GM19395 (cell line): ENCODE data around the gene GABBR1.

ENCODE experiments used
- ATAC-seq: cut with Tn5 transposase; IDR thresholded peaks from one replicate; pipeline ENCODE4 v1.9.1; 2021; ENCODE audit warnings: mild to moderate bottlenecking, moderate library complexity; ENCODE audit not compliant: unreplicated experiment

GABBR1 gene

DNA sequence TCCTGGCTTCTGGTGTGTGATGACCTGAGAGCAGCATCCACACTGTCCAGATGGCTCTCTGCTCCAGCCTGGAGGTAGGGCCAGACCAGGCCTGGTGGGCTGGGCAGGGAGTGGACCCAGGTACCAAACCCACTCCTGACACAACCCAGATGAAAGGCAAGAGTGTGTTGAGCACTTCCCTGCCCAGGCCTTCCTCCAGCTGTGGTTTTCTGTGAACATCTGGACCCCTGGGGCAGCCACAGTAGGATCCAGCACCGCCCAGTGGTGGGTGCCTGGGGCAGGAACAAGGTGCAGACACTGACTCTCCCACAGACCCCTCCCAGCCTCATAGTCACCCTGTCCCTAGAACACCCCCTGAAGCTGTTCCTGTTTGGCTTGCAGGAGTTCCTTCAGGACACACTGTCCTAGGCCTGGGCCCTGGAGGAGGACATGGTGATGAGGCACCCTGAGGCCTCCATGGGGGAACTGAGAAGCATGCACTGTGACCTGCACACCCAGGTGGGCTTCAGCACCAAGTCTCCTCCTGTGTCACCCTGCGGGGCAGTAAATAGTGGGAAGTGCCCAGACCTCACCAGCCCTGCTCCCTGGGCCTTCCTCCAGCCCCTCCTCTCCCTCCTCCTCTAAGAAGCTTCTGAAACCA is 102.2 kb downstream of the GABBR1 start:
- ATAC-seq = no peak

DNA sequence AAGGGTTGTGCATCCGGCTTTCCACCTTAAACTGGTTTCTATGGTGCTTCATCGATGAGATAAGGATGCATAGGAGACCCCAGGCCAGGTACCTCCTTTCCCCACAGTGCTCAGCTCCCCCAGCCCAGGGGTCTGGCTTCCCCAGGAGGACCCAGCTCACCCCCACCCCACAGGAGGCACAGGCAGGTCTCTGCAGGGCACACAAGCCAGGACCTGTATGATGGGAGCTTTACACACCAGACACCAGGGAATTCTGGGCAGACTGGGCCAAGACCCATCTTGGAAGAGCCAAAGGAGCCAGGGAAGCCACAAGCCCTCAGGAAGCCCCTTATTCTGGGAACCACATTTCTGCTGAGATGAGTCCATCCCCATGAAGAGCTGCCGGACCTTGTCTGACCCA is 103.0 kb downstream of the GABBR1 start:
- no peak for ATAC-seq

DNA sequence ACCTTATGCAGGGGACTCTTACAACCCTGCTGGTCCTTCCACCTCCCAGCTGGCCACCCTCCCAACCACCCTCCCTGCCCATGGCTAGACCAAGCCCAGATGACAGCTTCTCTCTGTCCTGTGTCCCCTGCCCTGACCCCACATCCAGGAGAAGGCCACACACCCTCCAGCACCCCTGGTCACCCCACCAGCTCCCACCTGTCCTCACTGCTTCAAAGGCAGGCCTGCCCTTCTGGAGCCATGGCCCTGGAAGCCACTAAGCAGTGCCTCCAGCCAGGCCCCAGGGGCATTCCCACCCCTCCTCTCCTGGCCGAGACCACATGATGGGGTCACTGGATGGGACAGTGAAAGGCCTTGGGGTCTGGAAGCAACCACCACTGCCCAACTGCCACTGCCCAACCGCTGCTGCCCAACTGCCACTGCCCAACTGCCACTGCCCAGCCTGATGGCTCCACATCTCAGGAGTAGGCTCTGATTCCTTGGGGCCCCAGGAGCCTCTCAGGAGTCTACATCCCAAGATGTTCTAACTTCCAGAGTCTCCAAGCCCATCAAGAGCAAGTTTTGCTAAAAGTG is 103.9 kb downstream of the GABBR1 start:
- no peak for ATAC-seq

DNA sequence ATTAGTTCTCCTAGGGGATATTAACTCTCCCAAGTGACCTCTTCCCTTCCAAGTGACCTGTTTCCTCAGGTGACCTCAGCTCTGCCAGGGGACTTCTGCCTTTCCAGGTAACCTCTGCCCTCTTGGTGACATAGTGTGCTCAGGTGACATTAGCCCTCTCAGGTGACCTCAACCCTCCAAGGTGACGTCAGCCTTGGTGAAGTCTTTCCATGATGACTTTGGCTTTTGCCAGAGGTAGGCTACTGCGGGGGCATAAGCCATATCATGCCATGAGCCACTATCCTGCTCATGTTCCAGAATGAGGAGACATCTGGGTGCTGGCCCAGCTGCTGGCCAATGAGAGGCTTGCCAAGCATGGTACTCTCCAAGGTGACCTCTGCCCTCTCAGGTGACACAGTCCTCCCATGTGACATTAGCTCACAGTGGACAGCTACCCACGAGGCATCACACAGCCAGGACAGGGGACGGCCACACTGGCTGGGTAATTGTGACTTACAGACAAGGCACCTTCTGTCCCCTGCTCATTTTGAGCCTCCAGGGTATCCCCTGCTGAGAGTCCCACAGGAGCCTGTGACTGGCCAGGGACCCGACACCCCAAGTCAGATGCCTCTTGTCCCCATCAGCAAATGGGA is 104.6 kb downstream of the GABBR1 start:
- ATAC-seq = no peak

DNA sequence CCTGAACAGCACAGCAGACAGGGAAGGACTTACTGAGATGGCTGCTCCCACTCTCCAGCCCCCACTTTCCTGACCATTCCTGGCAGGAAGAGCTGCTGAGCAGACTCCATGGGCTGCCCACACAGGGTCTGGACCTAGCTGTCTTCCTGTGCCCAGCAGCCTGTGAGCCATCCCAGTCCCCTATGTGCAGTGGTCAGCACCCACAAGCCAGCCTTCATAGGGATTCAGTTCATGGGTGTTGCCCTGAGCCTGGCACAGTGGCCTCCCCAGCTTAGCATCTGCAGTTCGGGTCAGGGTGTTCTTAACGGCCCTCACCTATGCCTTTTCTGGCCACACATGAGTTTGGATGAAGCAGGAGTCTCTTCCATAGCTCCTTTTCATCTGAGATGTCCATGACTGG is 105.4 kb downstream of the GABBR1 start:
- no peak for ATAC-seq

DNA sequence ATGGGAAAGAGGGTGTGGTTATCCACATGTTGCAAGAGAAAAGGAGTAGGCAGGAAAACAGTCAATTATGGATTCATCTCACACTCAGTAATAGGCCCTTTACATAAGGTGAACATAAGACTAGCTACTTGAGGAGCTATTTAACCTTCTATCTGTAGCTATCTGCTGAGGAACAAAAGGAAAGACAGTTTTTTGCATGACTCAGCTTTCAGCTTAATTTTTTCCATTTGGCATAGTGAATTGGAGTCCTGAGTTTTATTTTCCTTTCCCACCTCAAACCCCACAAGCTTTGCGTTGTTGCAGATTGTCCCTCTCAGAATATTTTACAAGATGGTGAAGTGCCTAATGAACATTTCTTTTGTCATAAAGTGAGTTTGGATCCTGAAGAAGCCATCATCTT is 105.9 kb downstream of the GABBR1 start:
- no peak for ATAC-seq

DNA sequence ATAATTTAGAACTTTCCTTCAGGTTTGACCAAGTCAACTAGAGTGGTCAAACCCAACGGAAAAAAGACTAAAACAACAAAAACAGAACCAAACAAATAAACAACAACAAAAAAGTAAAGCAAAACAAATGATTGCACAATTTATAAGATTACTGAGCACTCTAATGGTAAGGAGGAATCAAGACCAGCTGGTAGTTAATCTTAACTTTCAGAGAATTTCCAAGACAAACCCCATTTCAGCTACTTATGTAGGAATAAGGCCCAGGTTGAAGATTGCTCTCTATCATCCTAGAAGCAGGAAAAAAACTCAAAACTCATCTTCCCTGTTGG is 107.7 kb downstream of the GABBR1 start:
- ATAC-seq = no peak

DNA sequence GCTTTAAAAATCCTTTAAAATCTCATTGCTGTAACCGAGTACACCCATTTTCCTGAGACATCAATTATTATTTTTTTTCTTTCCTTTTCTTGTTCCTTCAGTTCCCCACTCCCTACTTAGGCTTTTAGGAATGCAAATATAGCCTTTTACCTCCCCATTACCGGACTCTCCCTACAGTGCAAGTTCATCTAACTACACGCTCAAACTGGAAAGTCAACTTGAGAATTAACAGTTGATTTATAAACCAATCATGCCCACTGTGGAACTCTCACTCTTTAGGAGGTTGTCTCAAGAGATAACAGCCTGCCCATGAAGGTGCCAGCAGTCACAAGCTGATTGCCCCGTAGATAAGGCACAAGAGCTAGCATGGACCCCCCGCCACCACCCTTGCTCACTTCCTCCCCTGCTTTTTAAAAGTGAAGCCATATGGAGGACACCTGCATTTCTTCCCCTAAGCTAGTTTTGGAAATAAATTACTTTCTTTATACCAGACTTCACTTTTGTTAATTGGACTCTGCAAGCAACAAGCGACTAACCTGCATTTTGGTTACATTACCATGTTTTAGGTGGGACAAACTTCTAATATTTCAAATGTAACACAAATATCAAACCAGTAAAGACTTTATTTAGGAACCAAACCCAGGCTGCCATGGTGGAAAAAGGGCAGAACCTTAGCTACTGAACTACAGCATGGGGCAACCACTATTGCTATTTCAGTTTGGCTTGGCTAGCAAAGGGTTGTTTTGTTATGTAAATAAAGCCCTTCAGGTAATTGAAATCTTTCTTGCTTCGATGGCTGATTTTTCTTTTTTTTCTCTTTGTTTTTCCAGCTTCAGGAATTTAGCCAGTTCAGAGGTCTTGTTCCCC is 108.3 kb downstream of the GABBR1 start:
- ATAC-seq = no peak

DNA sequence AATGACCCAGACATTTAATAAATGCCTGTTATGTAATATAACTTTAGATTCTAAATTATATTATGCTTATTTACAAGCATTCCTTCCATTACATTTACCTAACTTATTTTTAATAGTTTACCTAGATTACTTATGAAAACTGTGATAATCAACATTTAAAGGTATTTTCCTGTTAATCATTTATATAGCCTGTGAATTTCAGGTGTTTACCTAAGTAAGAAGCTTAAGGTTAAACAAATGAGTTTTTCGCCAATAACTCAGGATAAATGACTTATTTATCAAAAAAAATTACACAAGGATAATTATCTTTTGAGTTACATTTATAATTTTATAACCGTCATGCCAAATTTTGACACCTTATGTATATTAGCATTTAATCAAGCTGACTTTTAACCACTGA is 108.9 kb downstream of the GABBR1 start:
- no peak for ATAC-seq

DNA sequence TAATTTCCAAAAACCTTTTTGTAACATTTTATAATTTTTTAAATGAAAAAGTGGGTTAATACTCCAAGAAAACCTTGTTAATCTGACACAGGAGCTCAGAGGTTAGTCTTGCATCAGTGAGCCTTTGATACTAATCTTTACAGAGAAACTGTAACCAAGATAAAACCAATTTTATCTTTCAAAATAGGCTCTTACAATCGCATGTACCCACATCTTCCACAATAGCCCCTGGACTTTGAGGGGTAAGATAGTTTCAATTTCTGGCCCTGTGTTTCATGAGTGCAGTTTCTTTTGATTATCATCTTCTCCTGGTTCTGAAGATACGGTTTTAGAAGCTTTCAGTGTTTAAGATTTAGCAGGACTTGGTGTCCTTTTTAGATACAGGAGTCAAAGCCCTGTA is 110.8 kb downstream of the GABBR1 start:
- ATAC-seq = no peak

DNA sequence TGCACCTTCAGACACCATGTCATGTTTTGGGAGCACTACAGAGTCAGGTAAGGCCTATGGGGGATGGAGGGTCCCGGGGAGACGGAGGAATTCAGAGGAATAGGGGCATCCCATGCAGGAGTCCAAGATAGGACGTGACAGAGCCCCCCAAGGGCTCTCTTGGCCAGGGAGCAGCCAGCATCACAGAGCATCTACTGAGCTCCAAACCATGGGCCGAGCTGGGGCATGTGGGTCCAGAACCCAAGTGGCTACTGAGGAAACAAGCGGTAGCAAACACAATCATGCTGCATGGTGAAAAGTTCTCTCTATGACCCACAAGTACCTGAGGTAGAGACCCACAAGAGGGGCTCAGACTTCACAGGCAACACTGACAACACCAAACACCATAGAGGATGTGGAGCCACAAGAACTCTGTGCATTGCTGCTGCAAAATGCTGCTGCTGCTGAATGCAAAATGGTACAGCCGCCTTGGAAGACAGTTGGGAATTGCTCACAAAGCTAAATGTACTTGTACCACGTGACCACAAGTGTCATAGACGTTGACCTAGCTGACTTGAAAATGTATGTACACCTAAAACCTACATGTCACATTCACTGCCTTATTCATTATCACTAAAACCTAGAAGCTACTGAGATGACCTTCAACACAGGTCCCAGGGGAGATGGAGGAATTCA is 111.8 kb downstream of the GABBR1 start:
- no peak for ATAC-seq

DNA sequence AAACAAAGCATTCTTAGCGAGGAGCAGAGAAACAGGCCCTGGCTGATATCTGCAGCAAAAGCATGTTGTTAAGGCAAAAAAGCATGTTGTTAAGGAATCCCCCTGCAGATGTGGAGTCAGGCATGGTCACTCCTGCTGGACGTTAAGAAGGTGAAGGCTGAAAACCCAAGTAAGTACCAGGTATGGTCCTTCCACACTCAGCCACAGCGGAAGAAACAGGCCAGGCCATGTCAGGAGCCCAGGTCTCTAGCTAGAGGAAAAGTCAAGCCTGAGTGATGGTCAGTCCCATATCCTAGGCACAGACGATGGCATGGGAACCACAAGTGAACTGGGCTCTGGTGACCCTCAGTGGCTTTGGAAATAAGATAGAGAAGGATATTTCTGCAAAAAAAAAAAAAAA is 112.8 kb downstream of the GABBR1 start:
- no peak for ATAC-seq

DNA sequence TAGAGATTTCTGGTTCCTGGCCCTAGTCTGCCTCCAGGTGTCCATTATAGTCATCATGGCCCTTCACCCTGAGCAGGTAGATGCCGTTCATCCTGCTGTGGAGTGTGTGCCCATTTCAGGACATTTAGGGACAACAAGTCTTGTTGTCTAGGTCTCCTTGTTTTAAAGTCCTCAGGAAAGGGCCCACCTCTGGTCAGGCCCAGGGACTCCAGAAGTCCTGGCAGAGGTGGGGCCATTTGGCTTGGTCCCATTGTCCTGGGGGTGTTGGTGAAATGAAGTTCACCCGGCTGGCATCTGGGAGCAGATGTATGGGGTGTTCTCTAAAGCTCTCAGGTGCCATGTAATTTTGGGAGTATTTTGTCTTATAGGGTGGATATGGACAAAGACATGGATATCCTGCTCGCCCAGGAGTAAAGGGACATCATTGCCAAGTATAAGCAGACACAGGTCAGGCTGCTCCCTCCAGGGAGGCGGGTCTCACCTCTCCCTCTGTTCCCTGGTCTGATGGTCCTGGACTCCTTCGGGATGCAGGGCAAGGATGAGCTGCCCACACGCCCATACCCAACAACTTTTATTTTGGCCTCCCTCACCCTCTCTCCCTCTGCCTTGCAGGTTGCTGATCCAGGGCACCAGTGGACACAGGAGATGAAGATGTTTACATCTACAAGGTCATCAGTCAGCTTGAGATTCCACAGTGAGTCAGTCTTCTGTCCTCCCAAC is 113.5 kb downstream of the GABBR1 start:
- ATAC-seq = no peak

DNA sequence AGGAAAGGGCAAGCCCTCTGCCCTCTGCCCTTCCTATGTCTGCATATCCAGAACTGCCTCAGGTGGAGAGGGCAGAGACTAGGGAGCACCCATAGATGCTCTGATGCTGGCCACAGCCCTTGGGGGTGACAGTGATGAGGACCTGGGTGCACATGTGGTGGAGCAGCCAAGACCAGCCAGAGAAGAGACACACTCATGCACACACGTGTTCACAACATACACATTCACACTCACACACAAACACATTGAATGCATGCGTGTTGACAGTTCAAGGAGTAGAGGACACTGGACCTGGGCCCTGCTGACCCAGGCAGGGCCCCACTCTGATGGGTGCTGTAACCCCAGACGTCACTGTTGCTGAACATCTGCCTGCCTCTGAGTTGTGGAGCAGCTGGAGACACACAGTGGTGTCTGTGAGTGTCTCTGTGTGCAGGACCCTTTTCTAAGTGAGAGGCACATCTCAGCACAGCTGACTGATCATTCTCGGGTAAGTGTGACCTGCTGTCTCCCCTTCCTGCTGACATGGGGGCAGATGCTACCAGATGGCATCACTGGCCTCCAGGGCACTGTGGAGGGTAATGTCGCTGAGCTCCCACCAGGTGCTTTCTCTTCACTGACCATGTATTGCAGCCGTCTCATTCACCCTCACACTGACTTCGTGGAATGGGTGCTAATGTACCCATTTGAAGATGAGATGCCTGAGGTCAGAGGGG is 115.1 kb downstream of the GABBR1 start:
- no peak for ATAC-seq

DNA sequence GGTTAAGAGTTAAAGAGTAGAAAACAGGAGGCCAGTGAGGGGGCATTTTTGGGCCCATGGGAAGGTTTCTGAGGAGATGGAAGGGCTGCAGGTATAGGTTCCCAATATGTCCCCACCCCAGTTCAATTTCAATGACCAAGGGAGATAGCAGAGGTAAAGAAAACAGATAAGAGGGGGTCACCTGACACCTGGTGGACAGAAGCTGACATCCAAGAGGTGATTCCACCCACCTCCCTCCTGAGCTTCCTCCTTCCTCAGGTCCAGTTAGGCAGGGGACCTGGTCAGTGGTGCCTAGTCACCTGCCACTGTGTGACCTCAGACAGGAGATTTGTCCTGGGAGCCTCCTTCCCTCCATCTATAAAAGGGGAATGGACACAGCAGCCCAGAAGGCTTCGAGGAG is 115.7 kb downstream of the GABBR1 start:
- no peak for ATAC-seq

DNA sequence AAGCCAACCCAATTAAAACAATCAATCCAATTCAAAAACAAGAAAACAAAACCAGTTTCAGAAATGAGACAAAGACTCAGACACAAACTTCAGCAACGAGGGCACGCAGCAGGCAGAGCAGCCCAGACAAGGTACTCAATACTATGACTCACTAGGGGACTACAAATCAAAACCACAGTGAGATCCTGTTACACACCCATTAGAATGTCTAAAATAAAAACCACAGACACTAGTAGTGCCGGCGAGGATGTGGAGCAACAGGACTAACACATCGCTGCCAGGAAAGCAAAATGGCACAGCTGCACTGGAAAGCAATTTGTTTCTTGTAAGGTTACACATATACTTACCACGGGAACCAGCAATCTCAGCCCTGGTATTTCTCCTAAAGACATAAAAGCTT is 116.9 kb downstream of the GABBR1 start:
- no peak for ATAC-seq

DNA sequence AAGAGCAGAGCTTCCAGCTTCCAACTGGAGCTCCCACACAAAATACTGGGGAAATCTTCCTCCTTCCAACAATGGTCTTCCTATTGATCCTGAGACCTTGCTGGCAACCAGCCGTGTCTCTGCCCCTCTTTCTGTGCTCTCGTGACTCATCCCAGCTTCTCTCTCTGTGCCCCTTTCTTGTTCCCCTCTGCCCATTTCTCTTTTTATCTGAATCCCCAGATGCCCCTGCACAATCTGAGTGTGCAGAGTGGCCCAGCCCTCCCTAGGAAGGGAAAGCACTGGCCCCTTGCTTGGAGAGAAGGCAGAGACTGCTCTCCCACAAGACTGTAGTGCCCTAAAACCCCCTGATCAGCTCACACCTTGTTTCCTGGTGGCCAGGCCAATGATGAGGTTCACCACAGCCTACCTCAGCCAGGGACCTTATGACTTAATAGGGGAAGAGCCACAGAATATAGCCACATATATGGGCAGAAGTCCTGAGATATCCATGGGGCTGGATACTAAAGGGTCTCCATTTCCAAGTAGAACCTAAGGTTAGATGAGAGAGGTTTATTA is 122.2 kb downstream of the GABBR1 start:
- ATAC-seq = no peak

DNA sequence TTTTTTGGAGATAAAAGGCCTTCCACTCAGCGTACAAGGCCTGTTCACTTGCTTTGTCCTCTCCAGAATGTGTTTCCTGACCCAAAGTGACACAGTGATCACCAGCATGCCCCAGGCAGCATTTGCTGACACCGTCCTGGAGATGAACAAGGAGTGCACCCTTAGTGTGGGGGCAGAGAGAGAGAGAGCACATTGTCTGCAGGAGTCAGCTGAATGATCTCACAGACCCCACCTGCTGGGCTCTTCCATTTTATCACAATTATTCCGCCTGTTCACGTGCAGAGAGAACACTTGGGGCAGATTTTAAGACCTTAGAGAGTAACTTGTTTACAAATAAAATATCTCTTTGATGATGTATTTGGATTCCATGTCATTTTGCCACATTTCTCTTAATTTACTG is 122.8 kb downstream of the GABBR1 start:
- no peak for ATAC-seq
